Skeletal muscle tissue (tissue), 4 donors: ENCODE measurements around the gene TARDBP. TPM values are rescaled to one million over a fixed set of nuclear protein-coding genes. Genes with fewer than 3 reads are reported as not detected.
A peak's percentile ranks its signal among the peaks of the same experiment; 100 is the strongest.
"Not testable (repeated sequence)": the region's sequence is repeated elsewhere in the genome, so short reads cannot be mapped to it uniquely, and the experiment has no call there.

ENCODE experiments used
- H3K27ac ChIP-seq: one replicate; pipeline ENCODE4 v1.7.0; 2013; ENCODE audit warnings: mild to moderate bottlenecking, low read depth, low read length, inconsistent platforms
- H3K27me3 ChIP-seq, 3 donors: one replicate each; pipeline ENCODE4 v1.7.0; 2013; ENCODE audit warnings: low read length in 3 of 3; ENCODE audit not compliant: control insufficient read depth in 3 of 3, insufficient read depth in 3 of 3
- H3K36me3 ChIP-seq, 3 donors: one replicate each; pipeline ENCODE4 v1.7.0; 2013; ENCODE audit warnings: low read length in 3 of 3; ENCODE audit not compliant: control insufficient read depth in 3 of 3, insufficient read depth in 3 of 3
- H3K4me1 ChIP-seq, 3 donors: one replicate each; pipeline ENCODE4 v1.7.0; 2013; ENCODE audit warnings: low read length in 3 of 3, mild to moderate bottlenecking in 3 of 3; ENCODE audit not compliant: control insufficient read depth in 3 of 3, insufficient read depth in 3 of 3
- H3K4me3 ChIP-seq, 3 donors: one replicate each; pipeline ENCODE4 v1.7.0; 2013; ENCODE audit warnings: low read length in 3 of 3
- H3K9ac ChIP-seq, 3 donors: one replicate each; pipeline ENCODE4 v1.7.0; 2013; ENCODE audit warnings: low read length in 3 of 3, mild to moderate bottlenecking in 3 of 3, moderate library complexity in 2 of 3, low read depth in 1 of 3
- H3K9me3 ChIP-seq, 3 donors: one replicate each; pipeline ENCODE4 v1.7.0; 2013; ENCODE audit warnings: low read length in 3 of 3; ENCODE audit not compliant: control insufficient read depth in 3 of 3
- total RNA-seq: library from RNA; depleted of rRNA; stranded (reverse); fragments of >200 nt; gene quantifications from one replicate; pipeline ENCODE4 v1.2.3, GENCODE V29; 2014
- donor health status: Osteomylitis.

The TARDBP gene
- total RNA-seq, 1 donor from 2014 or later: 61.1 TPM

DNA sequence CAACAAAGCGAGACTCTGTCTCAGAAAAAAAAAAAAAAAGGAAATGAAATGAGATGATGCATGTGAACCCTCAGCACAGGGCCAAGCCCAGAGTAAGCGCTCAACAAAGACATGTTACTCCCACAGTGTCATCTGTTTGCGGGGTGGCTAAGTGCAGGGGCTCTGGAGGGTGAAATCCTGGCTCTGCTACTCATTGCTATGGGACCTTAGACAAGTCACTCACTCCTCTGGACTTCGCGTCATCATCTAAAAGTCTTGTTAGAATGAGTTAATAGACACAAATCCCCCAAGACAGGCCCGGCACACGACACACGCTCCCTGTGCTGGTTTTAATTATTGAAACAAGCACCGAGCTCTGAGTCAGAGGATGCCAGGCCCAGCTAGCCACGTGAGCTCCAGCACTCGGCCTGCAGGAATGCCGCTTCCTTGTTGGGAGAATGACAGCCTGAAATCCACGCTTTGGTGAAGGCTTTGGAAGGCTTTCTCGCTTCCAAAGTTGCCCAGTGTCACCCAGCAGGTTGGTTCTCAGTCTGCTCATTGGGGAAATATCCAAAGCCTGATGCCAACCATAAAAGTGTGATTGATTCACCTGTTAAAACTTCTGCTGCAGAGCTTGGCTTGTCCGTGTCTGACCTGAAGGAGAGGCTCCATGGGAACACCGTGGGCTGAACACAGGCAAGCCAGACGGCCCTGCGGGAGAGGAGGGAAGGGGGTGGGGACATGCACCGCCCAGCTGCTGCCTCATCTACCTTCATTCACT, 36.7 kb upstream of the TARDBP start:
- H3K9ac ChIP-seq: peak overlapping the region in 2 of 3 donors; percentile 51 to 68
- no peaks in the 10 kb centered on the region for H3K27me3 ChIP-seq
- H3K36me3 ChIP-seq: no peaks in the 10 kb centered on the region
- H3K4me1 ChIP-seq: peaks cover 32 to 47% (median 45%) of the 10 kb centered on the region in 3 donors
- no peaks in the 10 kb centered on the region for H3K9me3 ChIP-seq
- peak overlapping the region in 2 of 3 donors; percentile 4 to 22 for H3K4me3 ChIP-seq
- peak overlapping the region; percentile 10 for H3K27ac ChIP-seq

DNA sequence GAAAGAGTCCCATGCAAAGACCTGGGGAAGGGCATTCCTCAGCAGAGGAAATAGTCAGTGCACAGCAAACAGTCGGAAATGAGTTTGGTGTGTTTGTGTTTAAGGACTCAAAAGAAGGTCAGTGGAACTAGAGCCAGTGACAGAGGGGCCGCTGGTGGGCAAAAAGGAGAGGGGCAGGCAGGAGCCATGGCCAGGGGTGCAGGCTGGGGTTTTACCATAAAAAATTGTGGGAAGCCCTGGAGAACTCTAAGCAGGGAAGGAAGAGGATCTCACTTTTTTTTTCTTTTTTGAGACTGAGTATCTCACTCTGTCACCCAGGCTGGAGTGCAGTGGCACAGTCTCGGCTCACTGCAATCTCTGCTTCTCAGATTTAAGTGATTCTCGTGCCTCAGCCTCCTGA, 33.7 kb upstream of the TARDBP start:
- Histone ChIP-seq H3K36me3 (no peaks in the 10 kb centered on the region), H3K27ac (peak overlapping the region; percentile 80), H3K9ac (no peak overlapping the region), H3K4me1 (peaks cover 33 to 53% (median 47%) of the 10 kb centered on the region in 3 donors), H3K4me3 (no peak overlapping the region), H3K27me3 (no peaks in the 10 kb centered on the region), H3K9me3 (no peaks in the 10 kb centered on the region)

DNA sequence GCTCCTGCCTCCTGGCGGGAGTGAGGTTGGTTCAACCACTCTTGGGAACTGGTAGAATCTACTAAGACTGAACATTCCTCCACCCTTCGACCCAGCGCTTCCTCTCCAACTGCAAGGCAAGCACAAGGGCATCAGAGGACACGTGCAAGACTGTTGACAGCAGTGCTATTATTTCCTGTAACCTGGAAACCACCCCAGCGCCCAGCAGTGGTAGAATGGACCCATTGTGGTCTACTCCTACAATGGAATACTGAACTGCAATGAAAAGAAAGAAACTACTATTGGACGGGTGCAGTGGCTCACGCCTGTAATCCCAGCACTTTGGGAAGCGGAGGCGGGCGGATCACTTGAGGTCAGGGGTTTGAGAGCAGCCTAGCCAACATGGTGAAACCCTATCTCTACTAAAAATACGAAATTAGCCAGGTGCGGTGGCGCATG, 33.0 kb upstream of the TARDBP start:
- H3K9me3 ChIP-seq: no peaks in the 10 kb centered on the region
- H3K27me3 ChIP-seq: no peaks in the 10 kb centered on the region
- peaks cover 26 to 45% (median 39%) of the 10 kb centered on the region in 3 donors for H3K4me1 ChIP-seq
- H3K36me3 ChIP-seq: no peaks in the 10 kb centered on the region
- H3K27ac ChIP-seq: peak overlapping the region; percentile 80
- peak overlapping the region in 2 of 3 donors; percentile 40 to 62 for H3K9ac ChIP-seq
- peak overlapping the region in 2 of 3 donors; percentile 32 to 47 for H3K4me3 ChIP-seq

DNA sequence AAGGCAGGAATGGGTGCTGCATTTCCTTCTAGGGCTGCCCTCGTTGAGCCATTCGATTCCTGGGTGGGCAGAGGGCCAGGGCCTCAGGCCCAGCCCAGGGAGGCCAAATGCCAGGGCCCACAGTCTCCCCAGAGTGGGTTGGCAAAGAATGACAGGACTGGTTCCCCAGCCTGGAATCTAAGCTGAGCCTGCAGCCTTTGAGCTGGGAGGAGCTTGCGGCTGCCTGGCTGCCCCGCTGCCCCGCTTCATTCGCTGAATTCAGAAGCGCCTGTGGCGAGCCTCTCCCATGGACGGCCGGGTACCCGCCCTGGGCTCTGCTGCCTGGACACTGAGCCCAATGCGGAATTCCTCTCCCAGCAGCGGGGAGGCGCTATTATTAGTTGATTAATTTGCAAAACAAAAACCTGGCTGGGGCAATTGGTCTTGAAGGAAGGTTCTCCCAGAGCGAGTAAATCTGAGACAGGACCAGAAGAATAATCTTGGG, 32.3 kb upstream of the TARDBP start:
- Histone ChIP-seq H3K9ac (peak overlapping the region; percentile 36 to 81 (median 75)), H3K4me3 (peak overlapping the region; percentile 61 to 67 (median 64)), H3K4me1 (peaks cover 22 to 41% (median 33%) of the 10 kb centered on the region in 3 donors), H3K36me3 (no peaks in the 10 kb centered on the region), H3K27me3 (no peaks in the 10 kb centered on the region), H3K27ac (peak overlapping the region; percentile 80), H3K9me3 (no peaks in the 10 kb centered on the region)

DNA sequence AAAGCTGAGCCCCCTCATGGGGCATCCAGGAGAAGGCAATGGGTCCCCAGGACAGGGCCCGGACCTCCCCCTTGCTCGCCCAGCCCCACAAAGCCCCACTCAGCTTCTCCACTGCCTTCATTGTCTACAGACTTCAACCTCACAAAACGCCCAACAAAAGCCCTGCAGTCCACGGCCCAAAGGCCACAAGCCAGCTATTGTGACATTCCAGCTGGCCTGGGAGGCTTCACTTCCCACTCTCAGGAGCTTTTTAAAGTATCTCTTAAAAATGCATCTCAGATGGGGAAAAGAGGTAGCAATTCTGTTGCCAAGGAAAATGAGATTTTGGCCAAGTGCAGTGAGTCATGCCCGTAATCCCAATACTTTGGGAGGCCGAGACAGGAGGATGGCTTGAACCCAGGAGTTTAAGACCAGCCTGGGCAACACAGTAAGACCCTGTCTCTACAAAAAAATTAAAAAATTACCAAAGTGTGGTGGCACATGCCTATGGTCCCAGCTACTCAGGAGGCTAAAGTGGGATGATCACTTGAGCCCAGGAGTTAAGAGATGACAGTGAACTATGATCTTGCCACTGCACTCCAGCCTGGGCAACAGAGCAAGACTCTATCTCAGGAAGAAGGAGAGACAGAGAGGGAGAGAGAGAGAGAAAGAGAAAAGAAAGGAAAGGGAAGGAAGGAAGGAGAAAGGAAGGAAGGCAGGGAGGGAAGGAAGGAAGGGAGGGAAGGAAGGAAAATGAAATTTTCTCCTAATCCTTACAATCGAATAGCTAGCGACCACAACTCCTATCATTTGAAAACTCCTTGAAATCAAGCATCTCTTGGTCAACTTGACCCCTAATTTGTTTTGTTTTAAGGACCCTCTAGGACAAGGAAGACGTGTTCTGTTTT, 31.4 kb upstream of the TARDBP start:
- Histone ChIP-seq H3K36me3 (no peaks in the 10 kb centered on the region), H3K27ac (peak overlapping the region; percentile 80), H3K9ac (peak overlapping the region; percentile 36 to 81 (median 75)), H3K4me1 (peaks cover 15 to 34% (median 25%) of the 10 kb centered on the region in 3 donors), H3K27me3 (no peaks in the 10 kb centered on the region), H3K4me3 (peak overlapping the region; percentile 61 to 67 (median 64)), H3K9me3 (no peaks in the 10 kb centered on the region)

DNA sequence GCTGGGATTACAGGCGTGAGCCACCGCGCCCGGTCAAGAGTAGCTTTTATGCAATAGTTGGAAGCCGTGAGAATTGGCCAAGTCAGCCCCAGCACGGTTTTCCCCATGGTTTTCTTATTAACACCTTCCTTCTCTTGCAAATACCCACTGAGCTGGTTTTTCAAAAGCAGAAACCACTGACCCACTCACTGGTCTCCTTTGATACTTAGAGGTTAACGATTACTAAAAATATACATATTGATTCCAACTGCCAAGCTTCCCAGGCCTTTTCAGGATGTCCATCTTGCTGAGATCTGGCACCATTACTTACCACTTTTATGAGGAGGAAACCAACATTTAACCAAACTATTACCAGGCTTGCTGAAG, 25.9 kb upstream of the TARDBP start:
- no peak overlapping the region for H3K27ac ChIP-seq
- no peaks in the 10 kb centered on the region for H3K36me3 ChIP-seq
- no peak overlapping the region for H3K9ac ChIP-seq
- H3K4me1 ChIP-seq: peaks cover 0 to 4% (median 0%) of the 10 kb centered on the region in 3 donors
- no peaks in the 10 kb centered on the region for H3K27me3 ChIP-seq
- H3K4me3 ChIP-seq: no peak overlapping the region
- H3K9me3 ChIP-seq: no peaks in the 10 kb centered on the region

DNA sequence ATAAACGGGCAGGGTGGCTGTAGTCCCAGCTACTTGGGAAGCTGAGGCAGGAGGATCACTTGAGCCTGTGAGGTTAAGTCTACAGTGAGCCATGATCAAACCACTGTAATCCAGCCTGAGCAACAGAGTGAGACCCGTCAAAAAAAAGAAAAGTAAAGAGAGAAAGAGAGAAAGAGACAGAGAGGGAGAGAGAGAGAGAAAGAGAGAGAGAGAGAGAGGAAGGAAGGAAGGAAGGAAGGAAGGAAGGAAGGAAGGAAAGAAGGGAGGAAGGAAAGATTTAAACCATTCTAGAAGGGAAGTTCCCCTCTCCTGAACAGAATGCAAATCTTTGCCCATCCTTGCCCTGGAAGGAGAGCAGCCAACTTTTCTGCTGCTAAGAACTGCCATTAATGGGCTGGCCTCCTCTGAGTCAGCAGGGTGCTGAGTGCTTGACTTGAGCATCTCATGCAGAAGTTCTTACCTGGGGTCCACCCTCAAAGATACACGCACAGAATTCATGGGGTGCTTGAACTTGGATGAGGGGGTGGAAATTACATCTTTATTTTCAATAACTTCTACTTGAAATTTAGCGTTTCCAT, 24.5 kb upstream of the TARDBP start:
- no peak overlapping the region for H3K9ac ChIP-seq
- H3K27ac ChIP-seq: no peak overlapping the region
- H3K4me3 ChIP-seq: no peak overlapping the region
- H3K4me1 ChIP-seq: no peaks in the 10 kb centered on the region
- H3K36me3 ChIP-seq: no peaks in the 10 kb centered on the region
- H3K9me3 ChIP-seq: no peaks in the 10 kb centered on the region
- H3K27me3 ChIP-seq: no peaks in the 10 kb centered on the region

DNA sequence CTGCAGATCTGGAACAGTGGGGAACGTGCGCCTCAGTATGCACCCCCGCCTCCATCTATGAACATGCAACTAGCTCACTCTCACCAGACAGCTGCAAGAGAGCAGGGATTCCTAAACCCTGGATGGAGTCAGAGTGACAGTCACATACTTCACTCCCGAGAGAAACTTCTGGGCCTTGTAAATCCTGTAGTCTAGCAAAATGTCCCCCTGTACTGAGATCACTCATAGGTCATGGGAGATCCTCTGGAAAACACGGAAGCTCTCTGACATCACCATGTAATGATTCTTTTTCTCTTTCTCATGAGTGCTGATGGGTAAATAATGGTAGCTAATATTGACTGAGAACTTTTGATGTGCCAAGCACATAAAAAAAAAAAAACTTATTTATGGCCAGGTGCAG, 23.4 kb upstream of the TARDBP start:
- no peaks in the 10 kb centered on the region for H3K4me1 ChIP-seq
- H3K4me3 ChIP-seq: no peak overlapping the region
- no peaks in the 10 kb centered on the region for H3K9me3 ChIP-seq
- no peaks in the 10 kb centered on the region for H3K27me3 ChIP-seq
- H3K27ac ChIP-seq: no peak overlapping the region
- no peak overlapping the region for H3K9ac ChIP-seq
- no peaks in the 10 kb centered on the region for H3K36me3 ChIP-seq

DNA sequence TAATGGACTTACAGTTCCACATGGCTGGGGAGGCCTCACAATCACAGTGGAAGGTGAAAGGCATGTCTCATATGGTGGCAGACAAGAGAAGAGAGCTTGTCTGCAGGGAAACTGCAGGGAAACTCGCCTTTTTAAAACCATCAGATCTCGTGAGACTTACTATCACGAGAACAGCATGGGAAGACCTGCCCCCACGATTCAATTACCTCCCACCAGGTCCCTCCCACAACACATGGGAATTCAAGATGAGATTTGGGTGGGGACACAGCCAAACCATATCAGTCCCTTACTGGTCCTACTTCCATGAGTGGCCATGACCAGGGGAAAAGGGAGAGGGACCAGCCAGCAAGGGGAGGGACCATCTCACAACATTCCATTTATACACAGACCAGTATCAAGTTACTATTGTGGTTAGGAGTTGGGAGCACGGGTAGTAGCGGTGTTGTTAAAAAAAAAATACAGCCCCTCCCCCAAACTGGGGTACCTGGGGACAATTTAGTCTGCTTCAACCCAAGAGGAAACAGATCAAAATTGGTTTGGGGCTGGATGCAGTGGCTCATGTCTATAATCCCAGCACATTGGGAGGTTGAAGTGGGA, 22.4 kb upstream of the TARDBP start:
- H3K27ac ChIP-seq, H3K9me3 ChIP-seq, H3K36me3 ChIP-seq, H3K4me1 ChIP-seq, H3K9ac ChIP-seq, H3K4me3 ChIP-seq, H3K27me3 ChIP-seq: not testable (repeated sequence)
